RWPE2 (cell line): Measurements from ENCODE around the gene SERPINE2.

Experiments
- ATAC-seq: fragments of 200-7000 bp; cut with Tn5 transposase; 3 replicates; pipeline ENCODE4 v1.9.1; 2021; ENCODE audit warnings: low read depth
- DNase-seq: peaks from one replicate; pipeline ENCODE4 v3.0.0-alpha.2; 2020; ENCODE audit warnings: low spot score
- H3K27ac ChIP-seq: fragments of 450-650 bp; 2 replicates; pipeline ENCODE4 v1.5.1; 2017; ENCODE audit warnings: mild to moderate bottlenecking; ENCODE audit not compliant: poor library complexity, severe bottlenecking
- H3K27me3 ChIP-seq: fragments of 250-450 bp; sonication (Bioruptor Pico); 2 replicates; pipeline ENCODE4 v1.5.1; 2021; ENCODE audit warnings: mild to moderate bottlenecking, moderate library complexity; ENCODE audit not compliant: insufficient read depth, poor library complexity, severe bottlenecking
- H3K36me3 ChIP-seq: fragments of 250-450 bp; sonication (Bioruptor Pico); 2 replicates; pipeline ENCODE4 v1.5.1; 2020; ENCODE audit warnings: low read depth, mild to moderate bottlenecking, moderate library complexity
- H3K4me1 ChIP-seq: fragments of 250-450 bp; sonication (Bioruptor Pico); 2 replicates; pipeline ENCODE4 v1.5.1; 2021; ENCODE audit warnings: mild to moderate bottlenecking, moderate library complexity; ENCODE audit not compliant: insufficient read depth, poor library complexity, severe bottlenecking
- H3K4me3 ChIP-seq: fragments of 250-450 bp; sonication (Bioruptor Pico); 2 replicates; pipeline ENCODE4 v1.5.1; 2021; ENCODE audit warnings: mild to moderate bottlenecking, moderate library complexity; ENCODE audit not compliant: severe bottlenecking
- H3K9me3 ChIP-seq: fragments of 250-450 bp; sonication (Bioruptor Pico); 2 replicates; pipeline ENCODE4 v1.5.1; 2021; ENCODE audit warnings: mild to moderate bottlenecking, moderate library complexity; ENCODE audit not compliant: severe bottlenecking
- CTCF ChIP-seq: fragments of 450-650 bp; IDR thresholded peaks from one replicate; pipeline ENCODE4 v1.5.1; 2017; ENCODE audit warnings: mild to moderate bottlenecking, moderate library complexity; ENCODE audit not compliant: poor library complexity, severe bottlenecking

The SERPINE2 gene

GRCh38 chr2:223928113-223929006 is 110.7 kb downstream of the SERPINE2 start:
- no peak for ATAC-seq
- Histone ChIP-seq H3K27me3 (no peaks in the 10 kb centered on the region), H3K27ac (no peak overlapping the region), H3K9me3 (peaks cover 9% of the 10 kb centered on the region), H3K36me3 (0 out of 2 replicates have a peak, but pooled peaks cover 11% of the 10 kb centered on the region), H3K4me1 (peaks cover 4% of the 10 kb centered on the region), H3K4me3 (no peak overlapping the region)
- no peak for DNase-seq
- no peak for TF ChIP-seq CTCF

GRCh38 chr2:223925106-223925505 is 114.0 kb downstream of the SERPINE2 start:
- H3K36me3 ChIP-seq: peaks cover 18% of the 10 kb centered on the region; the same call in 1 of the 2 replicates
- ATAC-seq: peak; percentile 55; the same call in 1 of the 3 replicates

More at GRCh38 chr2:223925106-223925505, 114.0 kb downstream of the SERPINE2 start:
- DNase-seq: no peak
- Histone ChIP-seq H3K27me3 (no peaks in the 10 kb centered on the region), H3K27ac (no peak overlapping the region), H3K9me3 (peaks cover 9% of the 10 kb centered on the region), H3K4me1 (peaks cover 4% of the 10 kb centered on the region), H3K4me3 (no peak overlapping the region)
- TF ChIP-seq CTCF: no peak
